GM18519 (cell line): ENCODE data around the gene GRM7.

Experiments
- ATAC-seq: cut with Tn5 transposase; IDR thresholded peaks from one replicate; pipeline ENCODE4 v1.9.1; 2021; ENCODE audit warnings: mild to moderate bottlenecking, moderate library complexity; ENCODE audit not compliant: unreplicated experiment, low FRiP score

GRM7 gene

GRCh38 chr3:7289121-7289520 lies 428.2 kb downstream of the GRM7 start:
- no peak for ATAC-seq

GRCh38 chr3:7290077-7290825 lies 429.3 kb downstream of the GRM7 start:
- ATAC-seq = no peak

- no peak for ATAC-seq
These were observed 431.4 kb downstream of the GRM7 start for GRCh38 chr3:7292362-7292761.

- no peak for ATAC-seq
These were observed 432.4 kb downstream of the GRM7 start for GRCh38 chr3:7293286-7293685.

- no peak for ATAC-seq
These were observed 444.6 kb downstream of the GRM7 start for GRCh38 chr3:7305561-7305960.

- ATAC-seq = no peak
These were observed 446.0 kb downstream of the GRM7 start for GRCh38 chr3:7306901-7307300.

- ATAC-seq = no peak
These were observed 446.5 kb downstream of the GRM7 start for GRCh38 chr3:7307410-7307809.

- no peak for ATAC-seq
These were observed 448.8 kb downstream of the GRM7 start for GRCh38 chr3:7309641-7310102.

- no peak for ATAC-seq
These were observed 454.1 kb downstream of the GRM7 start for GRCh38 chr3:7315037-7315436.

GRCh38 chr3:7322957-7323669 lies 462.2 kb downstream of the GRM7 start:
- ATAC-seq = no peak

- ATAC-seq = no peak
These were observed 467.4 kb downstream of the GRM7 start for GRCh38 chr3:7328339-7328738.

- ATAC-seq = no peak
These were observed 471.8 kb downstream of the GRM7 start for GRCh38 chr3:7332696-7333095.

- no peak for ATAC-seq
These were observed 472.2 kb downstream of the GRM7 start for GRCh38 chr3:7333125-7333524.

GRCh38 chr3:7340795-7341194 lies 479.9 kb downstream of the GRM7 start:
- ATAC-seq = no peak

GRCh38 chr3:7346364-7346763 lies 485.4 kb downstream of the GRM7 start:
- no peak for ATAC-seq

- no peak for ATAC-seq
These were observed 496.2 kb downstream of the GRM7 start for GRCh38 chr3:7357101-7357500.

GRCh38 chr3:7367968-7368367 lies 507.1 kb downstream of the GRM7 start:
- no peak for ATAC-seq

- ATAC-seq = no peak
These were observed 507.7 kb downstream of the GRM7 start for GRCh38 chr3:7368597-7368996.

- ATAC-seq = no peak
These were observed 511.0 kb downstream of the GRM7 start for GRCh38 chr3:7371693-7372572.

- ATAC-seq = no peak
These were observed 516.2 kb downstream of the GRM7 start for GRCh38 chr3:7377103-7377502.

GRCh38 chr3:7381741-7382140 lies 520.8 kb downstream of the GRM7 start:
- ATAC-seq = no peak
